C4-2B (cell line): Measurements from ENCODE around the gene EHBP1.

Experiments used
- ZFX ChIP-seq: fragments of 450-650 bp; IDR thresholded peaks from 2 replicates; pipeline ENCODE4 v1.6.1; 2017
- TF ChIP-seq, protein P1 (sequence below): fragments of 450-650 bp; conservative IDR thresholded peaks from 2 replicates; pipeline ENCODE4 v1.5.1; 2017; ENCODE audit warnings: mild to moderate bottlenecking

DNA sequence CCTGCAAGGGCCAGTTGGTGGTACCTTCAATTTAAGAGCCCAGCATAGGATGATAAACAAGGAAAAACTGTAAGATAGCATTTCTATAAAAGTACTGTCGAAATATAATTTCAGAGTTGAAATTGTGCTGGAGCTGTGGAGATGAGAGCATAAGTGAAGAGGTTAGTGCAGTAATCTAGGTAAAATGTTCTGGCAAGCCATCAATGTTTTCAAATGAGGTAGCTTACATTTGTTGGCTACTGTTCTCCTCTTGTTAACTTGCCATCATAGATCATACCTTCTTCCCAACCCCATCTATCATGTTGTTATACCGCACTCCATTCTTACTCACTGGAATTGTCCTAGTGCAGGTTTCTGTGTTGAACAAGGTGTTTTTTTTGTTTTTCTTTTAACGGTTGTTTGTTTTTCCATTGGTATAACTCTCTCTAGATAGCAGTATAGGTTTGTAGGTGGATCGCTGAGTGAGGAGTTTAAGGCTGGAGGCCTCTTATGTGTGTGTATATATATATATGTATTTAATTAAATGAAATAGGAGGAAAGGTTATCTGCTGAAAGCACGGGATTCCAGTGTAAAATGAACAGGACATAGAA is 40.5 kb downstream of the EHBP1 start:
- TF ChIP-seq, protein P1, sequence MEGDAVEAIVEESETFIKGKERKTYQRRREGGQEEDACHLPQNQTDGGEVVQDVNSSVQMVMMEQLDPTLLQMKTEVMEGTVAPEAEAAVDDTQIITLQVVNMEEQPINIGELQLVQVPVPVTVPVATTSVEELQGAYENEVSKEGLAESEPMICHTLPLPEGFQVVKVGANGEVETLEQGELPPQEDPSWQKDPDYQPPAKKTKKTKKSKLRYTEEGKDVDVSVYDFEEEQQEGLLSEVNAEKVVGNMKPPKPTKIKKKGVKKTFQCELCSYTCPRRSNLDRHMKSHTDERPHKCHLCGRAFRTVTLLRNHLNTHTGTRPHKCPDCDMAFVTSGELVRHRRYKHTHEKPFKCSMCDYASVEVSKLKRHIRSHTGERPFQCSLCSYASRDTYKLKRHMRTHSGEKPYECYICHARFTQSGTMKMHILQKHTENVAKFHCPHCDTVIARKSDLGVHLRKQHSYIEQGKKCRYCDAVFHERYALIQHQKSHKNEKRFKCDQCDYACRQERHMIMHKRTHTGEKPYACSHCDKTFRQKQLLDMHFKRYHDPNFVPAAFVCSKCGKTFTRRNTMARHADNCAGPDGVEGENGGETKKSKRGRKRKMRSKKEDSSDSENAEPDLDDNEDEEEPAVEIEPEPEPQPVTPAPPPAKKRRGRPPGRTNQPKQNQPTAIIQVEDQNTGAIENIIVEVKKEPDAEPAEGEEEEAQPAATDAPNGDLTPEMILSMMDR, result no peak
- TF ChIP-seq ZFX, result no peak
